Measurements from ENCODE around the gene SHOX.

DNA sequence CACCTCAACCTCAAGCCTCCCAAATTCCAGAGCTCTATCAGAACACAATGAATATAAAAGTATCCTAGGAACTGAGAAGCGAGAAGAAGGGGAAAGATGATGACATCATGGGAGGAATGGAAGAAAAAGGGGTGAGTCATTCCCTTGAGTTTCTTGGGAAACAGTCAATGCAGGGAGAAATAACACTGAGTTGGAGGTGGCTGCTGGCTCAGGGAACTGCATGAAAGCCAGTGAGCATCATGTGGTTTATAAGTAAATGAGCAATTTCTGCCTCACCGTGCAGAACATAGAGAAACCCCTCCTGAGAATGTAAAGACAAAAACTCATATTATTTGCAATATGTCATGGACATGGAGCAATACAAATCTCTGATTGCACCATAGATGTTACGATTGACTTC, 73.3 kb downstream of the SHOX start:
- TF ChIP-seq EP300 (IDR thresholded peaks at IDR 0.05; ENCODE audit: borderline replicate concordance in 1 of 2, low read depth in 1 of 2, low read length in 1 of 2) (no peak), RCOR1 (IDR thresholded peaks at IDR 0.05; ENCODE audit: low read length) (no peak), TEAD4 (IDR thresholded peaks at IDR 0.05; ENCODE audit: borderline replicate concordance, insufficient read depth) (no peak)
- TF ChIP-seq, protein P1, sequence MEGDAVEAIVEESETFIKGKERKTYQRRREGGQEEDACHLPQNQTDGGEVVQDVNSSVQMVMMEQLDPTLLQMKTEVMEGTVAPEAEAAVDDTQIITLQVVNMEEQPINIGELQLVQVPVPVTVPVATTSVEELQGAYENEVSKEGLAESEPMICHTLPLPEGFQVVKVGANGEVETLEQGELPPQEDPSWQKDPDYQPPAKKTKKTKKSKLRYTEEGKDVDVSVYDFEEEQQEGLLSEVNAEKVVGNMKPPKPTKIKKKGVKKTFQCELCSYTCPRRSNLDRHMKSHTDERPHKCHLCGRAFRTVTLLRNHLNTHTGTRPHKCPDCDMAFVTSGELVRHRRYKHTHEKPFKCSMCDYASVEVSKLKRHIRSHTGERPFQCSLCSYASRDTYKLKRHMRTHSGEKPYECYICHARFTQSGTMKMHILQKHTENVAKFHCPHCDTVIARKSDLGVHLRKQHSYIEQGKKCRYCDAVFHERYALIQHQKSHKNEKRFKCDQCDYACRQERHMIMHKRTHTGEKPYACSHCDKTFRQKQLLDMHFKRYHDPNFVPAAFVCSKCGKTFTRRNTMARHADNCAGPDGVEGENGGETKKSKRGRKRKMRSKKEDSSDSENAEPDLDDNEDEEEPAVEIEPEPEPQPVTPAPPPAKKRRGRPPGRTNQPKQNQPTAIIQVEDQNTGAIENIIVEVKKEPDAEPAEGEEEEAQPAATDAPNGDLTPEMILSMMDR (IDR thresholded peaks at IDR 0.05), result no peak

All from SK-N-SH (cell line).